Endothelial cell of umbilical vein (primary cell): ENCODE measurements around the gene ANGPT4. TPM values are rescaled to one million over a fixed set of nuclear protein-coding genes. Genes with fewer than 3 reads are reported as not detected.

ENCODE experiments used
- BruUV-seq: library from RNA; stranded (reverse); fragments of 400-500 nt; replicated peaks from 2 replicates; lab custom pipeline; 2021; lab: Mats Ljungman, UMichigan
- CTCF ChIA-PET: fragments of 300-600, 350-600 bp; sonication (Branson Sonifier 250); formaldehyde crosslinking; loops from one replicate; lab custom pipeline; 2021; ENCODE audit warnings: antibody characterized with exemption, inconsistent platforms; lab: Charles Lee
- POLR2A ChIA-PET: fragments of 300-600, 350-600 bp; sonication (Branson Sonifier 250); formaldehyde crosslinking; loops from one replicate; lab custom pipeline; 2021; ENCODE audit warnings: antibody characterized with exemption, inconsistent platforms; lab: Charles Lee
- DNase-seq: peaks from one replicate; pipeline ENCODE4 v3.0.0-alpha.2; 2011; ENCODE audit warnings: low read depth, low spot score
- FAIRE-seq: peaks from 2 replicates; lab custom pipeline; 2011; peaks lifted over from hg19 to GRCh38; lab: Jason Lieb, UNC
- H2AFZ ChIP-seq: 2 replicates; pipeline ENCODE4 v1.6.0; 2012; ENCODE audit warnings: low read depth, low read length, control low read depth, inconsistent platforms
- H3K27ac ChIP-seq: 2 replicates; pipeline ENCODE4 v1.5.1; 2011; ENCODE audit warnings: low read depth, mild to moderate bottlenecking, control low read depth, low read length, moderate library complexity; ENCODE audit not compliant: insufficient read depth
- H3K27me3 ChIP-seq, 2 experiments: 2 replicates each; pipeline versions ENCODE4 v1.6.0 to v1.6.1; 2011; ENCODE audit warnings: low read length in 2 of 2, mixed read lengths in 1 of 2; ENCODE audit not compliant: control insufficient read depth in 2 of 2, insufficient read depth in 2 of 2
- H3K36me3 ChIP-seq, 2 experiments: 2 replicates in 1 of 2; 3 replicates in 1 of 2; pipeline ENCODE4 v1.5.1; 2011; ENCODE audit warnings: low read length in 2 of 2, mild to moderate bottlenecking in 1 of 2, moderate library complexity in 1 of 2; ENCODE audit not compliant: control insufficient read depth in 2 of 2, insufficient read depth in 2 of 2; ENCODE audit errors: extremely low read depth in 1 of 2
- H3K4me1 ChIP-seq: 3 replicates; pipeline ENCODE4 v1.5.1; 2011; ENCODE audit warnings: mild to moderate bottlenecking, low read length; ENCODE audit not compliant: control insufficient read depth, insufficient read depth; ENCODE audit errors: extremely low read depth
- H3K4me2 ChIP-seq: 2 replicates; pipeline ENCODE4 v1.6.1; 2011; ENCODE audit warnings: low read length, control low read depth, mixed read lengths; ENCODE audit not compliant: insufficient read depth
- H3K4me3 ChIP-seq, 3 experiments: fragments of 200-600 bp in 1 of 3; sonication (generic), shearing (Covaris generic) in 1 of 3; replicated peaks in 1 of 3; 2 replicates each; pipeline ENCODE4 v1.5.1; 2011 to 2016; ENCODE audit warnings: control low read depth in 3 of 3, low read length in 3 of 3, mild to moderate bottlenecking in 2 of 3, inconsistent platforms in 1 of 3, low read depth in 1 of 3, moderate library complexity in 1 of 3; ENCODE audit not compliant: insufficient read depth in 1 of 3
- H3K79me2 ChIP-seq: 2 replicates; pipeline ENCODE4 v1.6.0; 2012; ENCODE audit warnings: low read length, inconsistent platforms; ENCODE audit not compliant: control insufficient read depth, insufficient read depth
- H3K9ac ChIP-seq: replicated peaks from 2 replicates; pipeline ENCODE3; 2011; ENCODE audit warnings: low read length, control low read depth; ENCODE audit not compliant: insufficient read depth; ENCODE audit errors: extremely low read depth
- H3K9me1 ChIP-seq: replicated peaks from 3 replicates; pipeline ENCODE4 v1.6.0; 2011; ENCODE audit warnings: mild to moderate bottlenecking, low read length; ENCODE audit not compliant: control insufficient read depth, insufficient read depth; ENCODE audit errors: extremely low read depth
- H3K9me3 ChIP-seq: replicated peaks from 2 replicates; pipeline ENCODE4 v1.5.1; 2012; ENCODE audit warnings: low read length, inconsistent platforms; ENCODE audit not compliant: control insufficient read depth, insufficient read depth
- H4K20me1 ChIP-seq: replicated peaks from 2 replicates; pipeline ENCODE3; 2011; ENCODE audit warnings: mild to moderate bottlenecking, low read length; ENCODE audit not compliant: control insufficient read depth, insufficient read depth; ENCODE audit errors: extremely low read depth
- CTCF ChIP-seq, 2 donors: IDR thresholded peaks; 1 replicate in 1 of 2; 2 replicates in 1 of 2; pipeline ENCODE4 v1.5.1; 2011; ENCODE audit warnings: low read length in 2 of 2, mild to moderate bottlenecking in 2 of 2, moderate library complexity in 2 of 2, control low read depth in 1 of 2, inconsistent platforms in 1 of 2, low read depth in 1 of 2; ENCODE audit not compliant: insufficient read depth in 1 of 2; ENCODE audit errors: extremely low read depth in 1 of 2
- EZH2 ChIP-seq: IDR thresholded peaks from 2 replicates; pipeline ENCODE4 v1.6.1; 2012; ENCODE audit warnings: borderline replicate concordance, low read depth, mild to moderate bottlenecking, moderate library complexity, low read length, inconsistent platforms; ENCODE audit not compliant: severe bottlenecking
- FOS ChIP-seq: IDR thresholded peaks from 2 replicates; pipeline ENCODE4 v1.6.1; 2011; ENCODE audit warnings: mild to moderate bottlenecking, low read length, moderate library complexity, borderline replicate concordance; ENCODE audit not compliant: insufficient read depth
- GATA2 ChIP-seq: IDR thresholded peaks from 2 replicates; pipeline ENCODE4 v1.7.0; 2011; ENCODE audit warnings: low read depth, mild to moderate bottlenecking, moderate library complexity, mixed read lengths, low read length; ENCODE audit not compliant: insufficient read length, insufficient read depth
- JUN ChIP-seq: IDR thresholded peaks from 2 replicates; pipeline ENCODE4 v1.6.1; 2011; ENCODE audit warnings: borderline replicate concordance, low read depth; ENCODE audit not compliant: insufficient read length, insufficient read depth
- MAX ChIP-seq: IDR thresholded peaks from 2 replicates; pipeline ENCODE4 v1.6.1; 2011; ENCODE audit not compliant: insufficient read depth, insufficient read length
- POLR2A ChIP-seq: IDR thresholded peaks from 2 replicates; pipeline ENCODE4 v1.6.1; 2012; ENCODE audit warnings: low read depth, mild to moderate bottlenecking, control low read depth, low read length
- POLR2AphosphoS5 ChIP-seq: IDR thresholded peaks from 2 replicates; pipeline ENCODE4 v1.6.1; 2012; ENCODE audit warnings: low read depth, mild to moderate bottlenecking, control low read depth, low read length, moderate library complexity; ENCODE audit not compliant: insufficient read depth
- dilution Hi-C: fragments of 300-500 bp; cut with MboI; formaldehyde crosslinking; loops from one replicate; pipeline ENCODE4 v1.15.0; 2019; ENCODE audit warnings: low sequenced_read_pairs; ENCODE audit not compliant: extremely low pct_ligation_motif_present
- intact Hi-C: fragments of 100-400 bp; cut with micrococcal nuclease; formaldehyde crosslinking; loops from one replicate; pipeline ENCODE4 v1.10.0; 2022
- polyA plus RNA-seq, 4 experiments: library from polyadenylated mRNA; depleted of rRNA in 3 of 4; stranded (reverse) in 3 of 4; unstranded in 1 of 4; fragments of >200 nt; gene quantifications; 2 replicates each; pipeline versions ENCODE4 v1.2.1 to v1.2.3, GENCODE V29; 2011 to 2012; ENCODE audit warnings: missing spikeins in 1 of 4
- total RNA-seq: library from RNA; stranded (reverse); gene quantifications from 2 replicates; pipeline ENCODE4 v1.2.3, GENCODE V29; 2021

Gene ANGPT4
- total and polyA plus RNA-seq, 2 donors (not counting 3 experiments of a cell fraction or from before 2014, with no cell fraction given), result not detected

DNA sequence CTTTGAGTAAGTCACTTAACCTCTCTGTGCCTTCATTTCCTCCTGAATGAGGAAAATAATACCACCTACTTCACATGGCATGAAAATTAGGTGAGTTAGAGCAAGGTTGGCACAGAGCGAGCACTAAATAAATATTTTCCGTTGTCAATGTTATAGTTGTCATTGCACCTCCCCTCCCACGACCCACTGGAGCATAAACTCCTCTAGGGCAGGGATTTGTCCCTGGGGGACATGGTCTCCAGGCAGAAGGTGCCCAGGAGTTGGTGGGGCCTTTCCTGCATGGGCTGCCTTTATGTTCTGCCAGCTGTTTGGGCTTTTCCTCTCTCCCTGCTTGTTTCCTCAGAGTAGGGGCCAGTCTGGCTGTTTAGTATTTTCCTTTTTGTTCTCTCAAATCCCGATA, 1.3 kb upstream of the ANGPT4 start:
- H3K79me2 ChIP-seq, result no peaks in the 10 kb centered on the region
- H3K27ac ChIP-seq, result no peak overlapping the region
- no peaks in the 10 kb centered on the region for H3K9me3 ChIP-seq
- H3K36me3 ChIP-seq, result no peaks in the 10 kb centered on the region
- no peaks in the 10 kb centered on the region for H4K20me1 ChIP-seq
- H2AFZ ChIP-seq, result no peak overlapping the region
- dilution Hi-C loops, result no loop called here
- no peak overlapping the region for H3K4me3 ChIP-seq
- FAIRE-seq (no peak), DNase-seq (no peak)
- no peak overlapping the region for H3K9ac ChIP-seq
- no peak overlapping the region for H3K4me2 ChIP-seq
- H3K27me3 ChIP-seq, result no peaks in the 10 kb centered on the region
- ChIA-PET POLR2A (no interaction called here), CTCF (no interaction called here)
- no peaks in the 10 kb centered on the region for H3K9me1 ChIP-seq
- TF ChIP-seq POLR2AphosphoS5 (no peak), EZH2 (no peak), FOS (no peak), CTCF (IDR thresholded peaks at IDR 0.05; ENCODE audit: extremely low read depth in 1 of 2, insufficient read depth in 1 of 2, low read depth in 1 of 2, low read length in 2 of 2) (no peak), MAX (no peak), GATA2 (no peak), JUN (no peak), POLR2A (no peak)
- BruUV-seq, result no TSS peak
- H3K4me1 ChIP-seq, result no peaks in the 10 kb centered on the region
- intact Hi-C loops, result no loop called here
